HCT116 (cell line): ENCODE measurements around the gene PTPN9. TPM values are rescaled to one million over a fixed set of nuclear protein-coding genes. Genes with fewer than 3 reads are reported as not detected.

ENCODE experiments used
- ATAC-seq: fragments of 200-7000 bp; cut with Tn5 transposase; 2 replicates; pipeline ENCODE4 v1.9.1; 2020; ENCODE audit warnings: mild to moderate bottlenecking, moderate library complexity
- BruUV-seq: library from RNA; stranded (reverse); fragments of 400-500 nt; replicated peaks from 2 replicates; lab custom pipeline; 2021; lab: Mats Ljungman, UMichigan
- CTCF ChIA-PET: fragments of 300-600 bp; sonication (Branson Sonifier 250); formaldehyde crosslinking; loops from one replicate; lab custom pipeline; 2021; ENCODE audit warnings: antibody characterized with exemption; lab: Charles Lee
- POLR2A ChIA-PET: fragments of 300-600, 350-600 bp; sonication (Branson Sonifier 250); formaldehyde crosslinking; loops from one replicate; lab custom pipeline; 2021; ENCODE audit warnings: antibody characterized with exemption; lab: Charles Lee
- RAD21 ChIA-PET, 2 experiments: fragments of 300-600 bp; sonication (Branson Sonifier 250); formaldehyde crosslinking; loops; one replicate each; lab custom pipeline; 2023; ENCODE audit warnings: low total read pairs in 2 of 2; ENCODE audit not compliant: uncharacterized antibody in 2 of 2, unreplicated experiment in 2 of 2, low non-redundant PET in 1 of 2; lab: Charles Lee
- DNase-seq: peaks from one replicate; pipeline ENCODE4 v3.0.0-alpha.2; 2010; ENCODE audit warnings: low read depth, low spot score
- H2AFZ ChIP-seq: fragments of 200-600 bp; shearing (Covaris generic), sonication (generic); 2 replicates; pipeline ENCODE4 v1.6.1; 2017; ENCODE audit warnings: low read depth, mixed run types, mixed read lengths, antibody characterized with exemption, low read length; ENCODE audit not compliant: poor library complexity, severe bottlenecking
- H3K27ac ChIP-seq: 2 replicates; pipeline ENCODE4 v1.5.1; 2012; ENCODE audit warnings: low read depth, low read length
- H3K27me3 ChIP-seq: fragments of 200-600 bp; sonication (generic); 2 replicates; pipeline ENCODE4 v1.6.1; 2016; ENCODE audit warnings: mixed run types, low read length, mixed read lengths; ENCODE audit not compliant: insufficient read depth
- H3K36me3 ChIP-seq, 2 experiments: fragments of 200-500 bp in 1 of 2; fragments of 200-600 bp in 1 of 2; sonication (Bioruptor generic) in 1 of 2; sonication (generic) in 1 of 2; 2 replicates each; pipeline versions ENCODE4 v1.5.1 to v1.6.1; 2014 to 2016; ENCODE audit warnings: low read length in 2 of 2, inconsistent platforms in 1 of 2, mixed read lengths in 1 of 2, mixed run types in 1 of 2; ENCODE audit not compliant: insufficient read depth in 2 of 2, control insufficient read depth in 1 of 2
- H3K4me1 ChIP-seq, 2 experiments: fragments of 200-600 bp in 1 of 2; sonication (generic) in 1 of 2; 2 replicates each; pipeline versions ENCODE4 v1.5.1 to v1.6.1; 2012 to 2017; ENCODE audit warnings: low read length in 2 of 2, inconsistent platforms in 1 of 2, mild to moderate bottlenecking in 1 of 2, mixed read lengths in 1 of 2, mixed run types in 1 of 2, moderate library complexity in 1 of 2; ENCODE audit not compliant: insufficient read depth in 2 of 2, control insufficient read depth in 1 of 2
- H3K4me2 ChIP-seq: fragments of 200-600 bp; sonication (generic); 2 replicates; pipeline ENCODE4 v1.6.1; 2017; ENCODE audit warnings: mixed run types, low read length, mixed read lengths
- H3K4me3 ChIP-seq, 2 experiments: fragments of 200-600 bp in 1 of 2; sonication (generic) in 1 of 2; replicated peaks in 1 of 2; 2 replicates each; pipeline ENCODE4 v1.5.1; 2011 to 2016; ENCODE audit warnings: low read length in 2 of 2, control low read depth in 1 of 2, low read depth in 1 of 2, mild to moderate bottlenecking in 1 of 2, mixed read lengths in 1 of 2, mixed run types in 1 of 2
- H3K79me2 ChIP-seq: fragments of 200-600 bp; sonication (generic); 2 replicates; pipeline ENCODE4 v1.6.1; 2017; ENCODE audit warnings: mild to moderate bottlenecking, mixed run types, low read length, moderate library complexity, mixed read lengths; ENCODE audit not compliant: insufficient read depth
- H3K9ac ChIP-seq: fragments of 200-600 bp; sonication (generic); 2 replicates; pipeline ENCODE4 v1.6.1; 2016; ENCODE audit warnings: low read length, mixed read lengths
- H3K9me2 ChIP-seq: fragments of 200-600 bp; sonication (generic), shearing (Covaris generic); 2 replicates; pipeline ENCODE4 v1.6.1; 2017; ENCODE audit warnings: mixed run types, mild to moderate bottlenecking, moderate library complexity; ENCODE audit not compliant: insufficient read depth
- H3K9me3 ChIP-seq, 2 experiments: fragments of 200-500 bp in 1 of 2; fragments of 200-600 bp in 1 of 2; sonication (Bioruptor generic) in 1 of 2; sonication (generic) in 1 of 2; 2 replicates each; pipeline ENCODE4 v1.6.1; 2014 to 2017; ENCODE audit warnings: low read length in 2 of 2, mixed read lengths in 2 of 2, inconsistent platforms in 1 of 2, low read depth in 1 of 2, mild to moderate bottlenecking in 1 of 2, mixed run types in 1 of 2, moderate library complexity in 1 of 2; ENCODE audit not compliant: control insufficient read depth in 1 of 2, insufficient read depth in 1 of 2
- H4K20me1 ChIP-seq: fragments of 200-600 bp; sonication (generic), shearing (Covaris generic); 2 replicates; pipeline ENCODE4 v1.6.1; 2017; ENCODE audit warnings: mixed run types, mild to moderate bottlenecking, moderate library complexity; ENCODE audit not compliant: insufficient read depth
- CBX3 ChIP-seq: IDR thresholded peaks from 2 replicates; pipeline ENCODE4 v1.6.1; 2012; ENCODE audit warnings: low read depth
- EZH2phosphoT487 ChIP-seq: fragments of 200-600 bp; IDR thresholded peaks from 2 replicates; pipeline ENCODE4 v1.6.1; 2018; ENCODE audit warnings: antibody characterized with exemption, borderline replicate concordance
- FOSL1 ChIP-seq: IDR thresholded peaks from 2 replicates; pipeline ENCODE4 v1.6.1; 2012; ENCODE audit warnings: low read depth
- JUND ChIP-seq: IDR thresholded peaks from 2 replicates; pipeline ENCODE4 v1.6.1; 2012
- RAD21 ChIP-seq: IDR thresholded peaks from 2 replicates; pipeline ENCODE4 v1.6.1; 2012; ENCODE audit warnings: low read depth, mild to moderate bottlenecking
- SP1 ChIP-seq: IDR thresholded peaks from 2 replicates; pipeline ENCODE4 v1.6.1; 2012; ENCODE audit warnings: low read depth
- SRF ChIP-seq: IDR thresholded peaks from 2 replicates; pipeline ENCODE4 v1.6.1; 2012; ENCODE audit warnings: low read depth
- YY1 ChIP-seq: IDR thresholded peaks from 2 replicates; pipeline ENCODE4 v1.6.1; 2011; ENCODE audit warnings: low read length, low read depth, moderate library complexity, mild to moderate bottlenecking; ENCODE audit not compliant: insufficient replicate concordance; ENCODE audit errors: extremely low read depth
- ZNF274 ChIP-seq: fragments of 200-500 bp; sonication (Bioruptor generic); IDR thresholded peaks from 2 replicates; pipeline ENCODE4 v1.6.1; 2014; ENCODE audit warnings: mild to moderate bottlenecking, low read depth, low read length, inconsistent platforms
- intact Hi-C: fragments of 100-400 bp; cut with micrococcal nuclease; formaldehyde crosslinking; loops from 2 replicates; pipeline ENCODE4 v1.10.0; 2022
- total RNA-seq: library from RNA; stranded (reverse); gene quantifications from one replicate; pipeline ENCODE4 v1.2.1, GENCODE V29; 2021; ENCODE audit not compliant: unreplicated experiment
- TF ChIP-seq, protein P1 (sequence below): IDR thresholded peaks from 2 replicates; pipeline ENCODE4 v1.6.1; 2012
- TF ChIP-seq, protein P2 (sequence below): IDR thresholded peaks from 2 replicates; pipeline ENCODE4 v1.6.1; 2011; ENCODE audit warnings: mild to moderate bottlenecking, low read length, moderate library complexity; ENCODE audit not compliant: insufficient replicate concordance; ENCODE audit errors: extremely low read depth

PTPN9 gene
- total RNA-seq, 1 experiment from 2014 or later: 21.1 TPM

DNA sequence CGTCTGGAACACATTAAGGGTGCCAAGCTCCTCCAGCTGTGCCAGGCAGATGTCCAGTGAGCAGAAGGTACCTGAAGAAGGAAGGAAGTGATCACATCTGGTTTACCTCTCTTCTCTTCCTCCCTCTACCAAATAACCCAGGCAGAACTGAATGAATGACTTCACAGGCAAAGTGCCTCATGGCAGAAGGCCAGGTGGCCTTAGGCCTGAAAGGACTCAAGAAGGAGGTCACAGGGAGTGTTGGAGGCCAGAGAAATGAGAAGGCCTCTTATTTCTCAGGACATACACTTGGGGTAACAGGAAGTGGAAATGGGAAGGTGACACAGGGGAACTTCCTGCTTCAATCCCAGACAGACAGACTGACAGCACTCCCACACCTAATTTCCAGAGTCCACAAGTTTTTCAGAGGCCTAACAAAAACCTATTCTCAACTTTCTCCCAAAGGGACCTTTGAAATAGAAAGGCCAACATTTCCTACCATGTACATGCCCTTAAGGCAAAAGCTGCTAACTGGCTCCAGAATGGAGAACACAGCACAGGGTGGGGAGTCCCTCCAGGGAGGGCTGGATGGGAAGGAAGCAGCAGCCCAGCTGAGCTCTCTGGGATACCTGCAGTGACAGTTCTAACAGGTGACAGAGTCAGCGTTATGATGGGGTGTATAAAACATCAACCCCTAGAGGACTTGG is 110.1 kb downstream of the PTPN9 start:
- ChIA-PET CTCF (no interaction called here), POLR2A (interaction anchor here (1.5 kb wide), 1 partner anchor 24 kb away, joined by 3 read pairs; no protein-coding TSS in a partner anchor), RAD21 (no interaction called here)
- no peak overlapping the region for H3K27ac ChIP-seq
- H3K27me3 ChIP-seq: no peaks in the 10 kb centered on the region
- intact Hi-C loops: no loop called here
- H3K9me2 ChIP-seq: no peaks in the 10 kb centered on the region
- H3K36me3 ChIP-seq: peaks cover 8 to 23% of the 10 kb centered on the region in 2 experiments; a peak in 3 of 4 replicates
- no peaks in the 10 kb centered on the region for H4K20me1 ChIP-seq
- H3K4me1 ChIP-seq: no peaks in the 10 kb centered on the region; a peak in 1 of 4 replicates
- H3K79me2 ChIP-seq: no peaks in the 10 kb centered on the region
- H3K9me3 ChIP-seq: no peaks in the 10 kb centered on the region
- ATAC-seq (no peak), DNase-seq (no peak)
- H2AFZ ChIP-seq: no peak overlapping the region
- TF ChIP-seq CBX3: no peak
- no peak for TF ChIP-seq ZNF274
- TF ChIP-seq YY1: no peak
- TF ChIP-seq EZH2phosphoT487: no peak
- TF ChIP-seq JUND: no peak
- TF ChIP-seq SRF: no peak
- TF ChIP-seq SP1: no peak
- TF ChIP-seq, protein P1, sequence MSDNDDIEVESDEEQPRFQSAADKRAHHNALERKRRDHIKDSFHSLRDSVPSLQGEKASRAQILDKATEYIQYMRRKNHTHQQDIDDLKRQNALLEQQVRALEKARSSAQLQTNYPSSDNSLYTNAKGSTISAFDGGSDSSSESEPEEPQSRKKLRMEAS: no peak
- TF ChIP-seq, protein P2, sequence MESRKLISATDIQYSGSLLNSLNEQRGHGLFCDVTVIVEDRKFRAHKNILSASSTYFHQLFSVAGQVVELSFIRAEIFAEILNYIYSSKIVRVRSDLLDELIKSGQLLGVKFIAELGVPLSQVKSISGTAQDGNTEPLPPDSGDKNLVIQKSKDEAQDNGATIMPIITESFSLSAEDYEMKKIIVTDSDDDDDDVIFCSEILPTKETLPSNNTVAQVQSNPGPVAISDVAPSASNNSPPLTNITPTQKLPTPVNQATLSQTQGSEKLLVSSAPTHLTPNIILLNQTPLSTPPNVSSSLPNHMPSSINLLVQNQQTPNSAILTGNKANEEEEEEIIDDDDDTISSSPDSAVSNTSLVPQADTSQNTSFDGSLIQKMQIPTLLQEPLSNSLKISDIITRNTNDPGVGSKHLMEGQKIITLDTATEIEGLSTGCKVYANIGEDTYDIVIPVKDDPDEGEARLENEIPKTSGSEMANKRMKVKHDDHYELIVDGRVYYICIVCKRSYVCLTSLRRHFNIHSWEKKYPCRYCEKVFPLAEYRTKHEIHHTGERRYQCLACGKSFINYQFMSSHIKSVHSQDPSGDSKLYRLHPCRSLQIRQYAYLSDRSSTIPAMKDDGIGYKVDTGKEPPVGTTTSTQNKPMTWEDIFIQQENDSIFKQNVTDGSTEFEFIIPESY: no peak
- no peak for TF ChIP-seq RAD21
- no peak for TF ChIP-seq FOSL1
- H3K4me2 ChIP-seq: no peak overlapping the region
- no peak overlapping the region for H3K9ac ChIP-seq
- H3K4me3 ChIP-seq: no peak overlapping the region
- no TSS peak for BruUV-seq
